ENCODE measurements around the gene NPDC1.
"Not testable (repeated sequence)": the region's sequence is repeated elsewhere in the genome, so short reads cannot be mapped to it uniquely, and the experiment has no call there.

Gene NPDC1

DNA sequence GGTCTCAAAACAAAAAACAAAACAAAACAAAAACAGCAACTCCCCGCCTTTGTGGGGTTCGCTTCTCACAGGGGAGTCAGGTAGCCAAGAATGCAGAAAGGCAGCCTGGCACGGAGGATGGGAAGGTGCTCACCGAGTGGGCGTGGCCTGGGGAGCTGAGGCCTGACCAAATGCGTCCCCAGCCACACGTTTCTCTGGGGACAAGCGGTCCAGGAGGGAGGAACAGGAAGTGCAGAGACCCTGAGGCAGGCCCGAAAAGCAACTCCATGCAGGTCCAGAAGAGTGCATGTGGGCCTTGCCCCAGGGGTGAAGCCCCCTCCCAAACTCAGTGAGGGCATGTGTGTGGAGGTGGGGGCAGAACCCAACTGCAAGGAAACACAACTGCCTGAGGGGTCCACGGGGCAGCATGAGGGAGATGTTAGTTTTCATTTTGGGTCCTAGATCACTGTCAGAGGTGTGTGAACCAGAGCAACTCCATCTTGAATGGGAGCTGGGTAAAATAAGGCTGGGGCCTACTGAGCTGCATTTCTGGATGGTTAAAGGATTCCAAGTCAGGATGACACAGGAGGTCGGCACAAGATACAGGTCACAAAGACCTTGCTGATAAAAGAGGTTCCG, 28.8 kb upstream of the NPDC1 start:
- no peak for DNase-seq

- no peak for DNase-seq
Measured at GRCh38 chr9:137073992-137074399, 28.0 kb upstream of the NPDC1 start.

DNA sequence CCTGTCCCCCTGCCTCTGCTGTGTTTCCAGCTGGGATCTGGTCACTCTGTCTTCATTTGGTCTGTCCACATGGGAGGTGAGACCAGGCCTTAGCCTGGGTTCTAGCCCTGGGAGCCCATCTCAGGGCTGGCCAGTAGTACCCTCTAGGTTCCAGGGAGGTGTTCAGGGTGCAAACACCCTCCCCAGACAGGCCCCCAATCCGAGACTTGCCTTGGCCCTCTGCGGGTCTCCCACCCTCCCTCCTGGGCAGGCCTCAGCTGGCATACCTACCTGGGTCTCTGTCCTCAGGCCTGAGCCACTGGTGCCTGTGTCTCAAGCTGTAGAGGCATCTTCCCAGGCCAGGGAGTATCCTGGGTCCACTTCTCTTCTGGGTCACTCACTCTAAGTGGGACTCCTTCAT, 25.3 kb upstream of the NPDC1 start:
- no peak for DNase-seq

- DNase-seq, result no peak
Measured at GRCh38 chr9:137070906-137071275, 24.9 kb upstream of the NPDC1 start.

GRCh38 chr9:137070201-137070905, 24.4 kb upstream of the NPDC1 start, which contains the start of gene SAPCD2:
Gene SAPCD2 (minus strand): TSS chr9:137070557. CDS start chr9:137070460, 97 bp downstream.
- DNase-seq, result peak; percentile 71 to 93 (median 81)

GRCh38 chr9:137069508-137070091, 23.6 kb upstream of the NPDC1 start:
- DNase-seq, result no peak

DNA sequence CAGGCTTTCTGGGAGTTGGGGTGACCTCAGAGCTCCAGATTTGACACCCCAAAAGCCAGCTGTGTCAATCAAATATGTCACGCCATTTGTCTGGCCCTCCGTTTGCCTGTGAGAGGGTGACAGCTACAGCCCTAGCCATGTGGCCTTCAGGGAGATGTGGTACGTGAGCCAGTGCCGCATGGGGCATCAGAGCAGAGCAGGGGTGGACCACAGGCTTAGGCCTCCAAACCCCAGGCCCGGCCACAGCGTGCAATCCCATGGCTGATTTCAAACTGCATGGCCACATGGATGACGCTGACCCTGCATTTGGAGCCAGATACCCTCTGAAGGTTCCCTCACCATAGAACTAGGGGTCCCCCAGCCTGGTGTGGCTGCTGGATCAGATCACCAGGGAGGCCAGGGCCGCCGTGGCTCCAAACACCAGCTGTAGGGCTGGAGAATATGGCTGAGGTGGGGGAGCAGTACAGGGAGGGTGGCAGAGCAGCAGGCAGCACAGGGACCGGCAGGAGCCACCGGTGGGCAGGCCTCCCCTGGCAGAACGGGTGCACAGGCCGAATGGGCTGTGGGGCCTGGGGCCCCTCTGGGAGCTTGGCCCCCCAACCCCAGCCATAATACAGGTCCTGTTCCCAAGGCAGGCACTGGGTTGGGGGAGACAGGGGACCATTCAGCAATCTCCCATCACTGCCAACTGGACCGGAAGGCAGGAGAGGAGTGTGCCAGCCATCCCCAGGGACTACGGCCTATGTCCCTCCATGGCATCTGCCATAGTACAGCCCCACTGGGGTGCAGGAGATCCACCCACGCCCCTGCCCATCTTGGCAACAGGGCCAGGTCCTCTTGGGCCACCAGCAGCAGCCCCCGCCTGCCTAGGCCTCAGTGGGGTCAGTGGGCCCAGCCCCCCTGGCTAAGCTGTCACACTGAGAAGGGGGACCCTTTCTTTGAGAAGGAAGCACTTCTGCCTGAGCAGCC, 22.8 kb upstream of the NPDC1 start:
- no peak for DNase-seq

- peak; percentile 68 to 90 (median 80) for DNase-seq
Measured at GRCh38 chr9:137067860-137068538, 22.0 kb upstream of the NPDC1 start.

GRCh38 chr9:137066096-137066861, 20.3 kb upstream of the NPDC1 start:
- no peak for DNase-seq

DNA sequence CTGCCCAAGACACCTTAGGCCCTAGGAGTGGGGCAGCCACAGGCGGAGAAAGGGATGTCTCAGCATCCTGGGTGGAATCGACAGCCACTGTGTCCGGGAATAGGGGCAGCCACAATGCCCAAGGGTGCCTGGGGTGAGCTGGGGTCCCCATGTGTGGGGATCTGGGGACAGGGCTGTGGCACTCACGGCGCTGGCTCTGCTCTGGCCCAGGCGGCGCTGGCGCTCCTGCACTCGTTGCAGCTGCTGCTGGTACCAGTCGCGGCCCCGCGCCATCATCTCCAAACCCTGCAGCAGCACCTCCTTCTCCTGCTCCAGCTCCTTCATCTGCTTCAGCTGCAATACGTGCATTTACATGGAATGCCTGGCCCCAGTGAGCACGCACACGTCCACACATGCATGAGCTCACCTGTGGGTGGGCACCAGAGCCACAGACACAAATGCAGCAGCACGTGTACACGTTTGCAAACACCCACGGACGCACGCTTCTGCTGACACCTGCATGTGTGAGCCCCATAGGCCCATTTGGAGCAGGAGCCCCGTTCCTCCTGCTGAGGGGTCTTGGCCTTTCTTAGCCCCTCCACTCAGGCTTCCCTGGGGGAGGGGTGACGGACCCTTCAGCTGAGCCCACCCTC, 19.5 kb upstream of the NPDC1 start:
- DNase-seq, result no peak

DNA sequence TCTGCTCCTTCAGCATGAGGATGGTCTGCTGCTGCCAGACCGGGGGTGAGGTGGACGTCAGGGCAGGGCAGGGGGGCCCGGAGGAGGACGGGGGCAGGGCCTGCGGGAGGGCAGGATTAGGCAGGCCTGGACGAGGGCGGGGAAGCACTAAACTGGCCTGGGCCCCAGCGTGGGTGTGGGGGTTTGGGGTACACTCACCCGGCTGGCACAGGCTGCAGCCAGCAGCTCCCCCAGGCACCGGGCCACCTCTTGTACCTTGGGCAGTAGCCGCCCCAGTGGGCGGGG, 18.8 kb upstream of the NPDC1 start:
- DNase-seq, result no peak

GRCh38 chr9:137064027-137064879, 18.3 kb upstream of the NPDC1 start:
- DNase-seq, result peak; percentile 24 to 61 (median 42)

DNA sequence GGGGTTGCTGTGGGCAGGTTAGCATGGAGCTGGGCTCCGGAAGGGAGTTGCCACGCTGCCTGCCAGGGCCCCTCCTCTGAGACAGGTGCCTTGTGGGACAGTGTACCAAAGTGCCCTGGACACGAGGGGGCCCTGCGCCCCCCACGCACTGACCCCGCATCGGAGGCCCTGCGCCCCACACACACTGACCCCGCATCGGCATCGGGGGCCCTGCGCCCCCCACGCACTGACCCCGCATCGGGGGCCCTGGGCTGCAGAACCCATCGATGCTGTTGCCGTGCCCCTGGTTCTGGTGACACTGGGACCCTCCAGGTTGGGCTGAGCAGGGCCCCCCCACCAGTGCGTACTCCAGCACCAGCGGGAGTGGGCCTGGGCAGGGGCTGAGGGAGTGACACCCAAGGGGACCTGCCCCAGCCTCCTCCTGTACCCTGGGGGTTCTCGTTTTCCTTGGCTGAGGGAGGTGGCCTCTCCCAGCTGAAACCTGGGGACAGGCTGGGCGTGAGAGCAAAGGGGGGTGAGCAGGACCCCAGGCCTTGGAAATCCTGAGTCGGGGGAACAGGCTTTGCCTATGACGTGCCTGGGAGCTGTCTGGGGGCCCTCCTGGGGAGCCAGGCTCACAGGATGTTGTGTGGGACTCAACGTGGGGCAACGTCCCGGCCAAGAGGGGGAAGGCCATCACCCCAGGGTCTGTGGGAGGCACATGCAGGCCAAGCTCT, 17.5 kb upstream of the NPDC1 start:
- no peak for DNase-seq

DNA sequence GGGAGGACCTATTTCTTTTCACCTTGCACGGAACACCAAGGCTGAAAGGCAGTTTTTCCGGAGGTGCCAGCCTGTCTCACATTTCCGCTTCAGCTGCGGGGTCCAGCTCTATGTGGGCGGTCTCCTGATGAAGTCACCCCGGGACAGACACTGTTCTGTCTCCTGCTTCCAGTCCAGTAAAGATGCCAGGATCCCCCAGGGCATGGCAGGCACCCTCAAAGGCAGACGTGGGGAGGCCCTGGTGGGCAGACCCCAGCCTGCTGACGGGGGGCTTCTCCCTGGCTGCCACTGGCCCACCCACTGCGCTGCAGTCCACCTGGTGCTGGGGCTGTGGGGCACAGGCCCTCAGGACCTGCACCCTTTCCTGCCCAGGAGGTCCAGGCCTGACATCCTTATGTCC, 16.8 kb upstream of the NPDC1 start:
- DNase-seq, result not testable (repeated sequence)

GRCh38 chr9:137062384-137062783, 16.4 kb upstream of the NPDC1 start:
- no peak for DNase-seq

DNA sequence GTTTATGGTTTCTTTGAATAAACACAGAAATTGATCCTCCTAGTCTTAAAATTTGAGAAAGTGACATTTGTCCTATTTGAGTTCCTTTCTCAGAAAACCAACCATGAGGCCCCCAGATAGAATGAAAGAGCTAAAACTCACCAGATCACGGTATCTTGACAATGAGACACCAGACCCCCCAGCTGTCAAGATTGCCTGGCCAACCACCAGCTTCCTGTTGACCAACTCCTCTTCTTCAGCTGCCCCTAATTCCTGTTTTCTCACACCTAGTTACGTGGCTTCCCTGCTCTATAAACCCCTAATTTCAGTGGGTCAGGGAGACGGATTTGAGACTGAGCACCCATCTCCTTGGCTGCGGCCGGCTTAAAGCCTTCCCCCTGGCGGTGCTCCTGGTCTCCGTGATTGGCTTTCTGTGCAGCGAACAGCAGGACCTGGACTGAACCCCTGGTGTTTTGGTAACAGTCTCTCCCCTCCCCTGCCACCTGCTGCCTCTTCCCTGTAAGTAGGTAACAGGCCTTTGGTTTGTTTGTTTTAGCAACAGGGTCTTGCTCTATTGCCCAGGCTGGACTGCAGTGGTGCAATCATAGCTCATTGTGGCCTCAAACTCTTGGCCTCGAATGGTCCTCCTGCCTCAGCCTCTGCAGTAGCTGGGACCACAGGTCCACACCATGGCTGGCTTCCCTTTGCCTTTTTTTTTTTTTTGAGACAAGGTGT, 12.7 kb upstream of the NPDC1 start:
- no peak for DNase-seq

- DNase-seq, result no peak
Measured at GRCh38 chr9:137057545-137057944, 11.6 kb upstream of the NPDC1 start.

DNA sequence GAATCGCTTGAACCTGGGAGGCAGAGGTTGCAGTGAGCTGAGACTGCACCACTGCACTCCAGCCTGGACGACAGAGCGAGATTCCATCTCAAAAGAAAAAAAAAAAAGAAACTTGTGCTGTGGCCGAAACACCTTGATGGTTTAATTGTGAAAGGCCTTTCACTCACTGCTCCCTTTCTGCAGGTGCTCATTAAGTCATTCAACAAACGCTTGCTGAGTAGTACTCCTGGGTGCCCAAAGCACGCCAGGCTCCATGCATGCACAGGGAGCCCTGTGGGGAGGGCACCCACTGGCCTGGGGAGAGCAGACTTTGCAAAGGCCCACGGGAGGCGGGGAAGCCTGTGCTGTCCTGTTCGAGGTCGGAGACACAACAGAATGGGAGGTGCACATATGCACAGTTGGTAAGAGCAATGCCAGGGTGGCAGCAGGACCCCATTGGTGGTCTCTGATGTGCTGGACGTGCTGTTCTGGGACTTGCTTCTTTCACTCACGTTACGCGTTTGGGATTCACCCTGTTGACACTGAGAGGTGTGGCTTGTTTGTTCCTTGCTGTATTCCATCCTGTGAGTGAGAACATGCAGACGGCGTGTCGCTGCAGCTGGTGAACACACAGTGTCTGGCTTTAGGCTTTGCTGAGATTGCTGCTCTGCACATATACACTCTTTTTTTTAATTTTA, 10.9 kb upstream of the NPDC1 start:
- DNase-seq, result no peak

Data from T-helper 2 cell (primary cell).